K562 (cell line): ENCODE results near the gene CACNA1C. TPM values are rescaled to one million over a fixed set of nuclear protein-coding genes. Genes with fewer than 3 reads are reported as not detected.

ENCODE experiments used
- ATAC-seq: fragments of 200-7000 bp; cut with Tn5 transposase; 3 replicates; pipeline ENCODE4 v1.9.1; 2020; ENCODE audit warnings: moderate library complexity
- BruUV-seq: library from RNA; stranded (reverse); fragments of 400-500 nt; replicated peaks from 2 replicates; lab custom pipeline; 2021; lab: Mats Ljungman, UMichigan
- CTCF ChIA-PET: fragments of 300-600 bp; formaldehyde crosslinking; extraction: SDS; loops from one replicate; lab custom pipeline; 2021; ENCODE audit warnings: low intra/inter-chr PET ratio; lab: Yijun Ruan, JAX
- POLR2A ChIA-PET: fragments of 300-600, 350-650 bp; sonication (Branson Sonifier 250); formaldehyde crosslinking; extraction: SDS; loops from one replicate; lab custom pipeline; 2021; ENCODE audit warnings: antibody characterized with exemption, inconsistent platforms; lab: Yijun Ruan, JAX
- DNase-seq, 4 experiments: peaks; one replicate each; pipeline versions ENCODE4 v3.0.0 to v3.0.0-alpha.2; 2011 to 2018; ENCODE audit warnings: low spot score in 3 of 4, mixed read lengths in 3 of 4; ENCODE audit errors: extremely low read depth in 1 of 4
- FAIRE-seq: peaks from 2 replicates; lab custom pipeline; 2011; peaks lifted over from hg19 to GRCh38; lab: Jason Lieb, UNC
- H2AFZ ChIP-seq: 2 replicates; pipeline ENCODE4 v1.6.0; 2011; ENCODE audit warnings: low read depth, low read length, control low read depth, inconsistent platforms
- H3K27ac ChIP-seq: fragments of 200-600 bp; 3 replicates; pipeline ENCODE4 v1.8.0; 2011; ENCODE audit warnings: low read depth, mild to moderate bottlenecking, control low read depth, inconsistent platforms, low read length, moderate library complexity, mixed read lengths; ENCODE audit errors: extremely low read depth
- H3K27me3 ChIP-seq, 2 experiments: fragments of 300-600 bp in 1 of 2; 2 replicates in 1 of 2; 3 replicates in 1 of 2; pipeline versions ENCODE4 v1.6.0 to v1.8.0; 2011; ENCODE audit warnings: inconsistent platforms in 2 of 2, low read length in 2 of 2, mild to moderate bottlenecking in 1 of 2, mixed read lengths in 1 of 2, moderate library complexity in 1 of 2; ENCODE audit not compliant: control insufficient read depth in 2 of 2, insufficient read depth in 2 of 2
- H3K36me3 ChIP-seq: fragments of 300-600 bp; 3 replicates; pipeline ENCODE4 v1.8.0; 2011; ENCODE audit warnings: mild to moderate bottlenecking, low read length, inconsistent platforms; ENCODE audit not compliant: control insufficient read depth, insufficient read depth
- H3K4me1 ChIP-seq, 2 experiments: fragments of 200-600 bp in 1 of 2; replicated peaks in 1 of 2; 2 replicates in 1 of 2; 3 replicates in 1 of 2; pipeline versions ENCODE4 v1.5.1 to v1.8.0; 2011; ENCODE audit warnings: inconsistent platforms in 2 of 2, low read length in 2 of 2, mild to moderate bottlenecking in 1 of 2, mixed read lengths in 1 of 2, moderate library complexity in 1 of 2; ENCODE audit not compliant: control insufficient read depth in 2 of 2, insufficient read depth in 2 of 2
- H3K4me2 ChIP-seq: 2 replicates; pipeline ENCODE4 v1.6.1; 2011; ENCODE audit warnings: low read length, control low read depth, inconsistent platforms, mixed read lengths; ENCODE audit not compliant: insufficient read depth
- H3K4me3 ChIP-seq: fragments of 200-600 bp; sonication (generic), shearing (Covaris generic); 2 replicates; pipeline ENCODE4 v1.5.1; 2016; ENCODE audit warnings: control low read depth, inconsistent platforms
- H3K79me2 ChIP-seq: fragments of 200-600 bp; 3 replicates; pipeline ENCODE4 v1.8.0; 2011; ENCODE audit warnings: low read length, inconsistent platforms; ENCODE audit not compliant: control insufficient read depth, insufficient read depth
- H3K9ac ChIP-seq, 2 experiments: 2 replicates each; pipeline versions ENCODE4 v1.6.0 to v1.6.1; 2011; ENCODE audit warnings: low read depth in 2 of 2, low read length in 2 of 2, control low read depth in 1 of 2, inconsistent platforms in 1 of 2, mild to moderate bottlenecking in 1 of 2, mixed read lengths in 1 of 2; ENCODE audit not compliant: insufficient read depth in 1 of 2
- H3K9me1 ChIP-seq: one replicate; pipeline ENCODE4 v1.6.0; 2011; ENCODE audit warnings: inconsistent platforms, mild to moderate bottlenecking, low read length, moderate library complexity; ENCODE audit not compliant: control insufficient read depth, insufficient read depth
- H3K9me3 ChIP-seq: replicated peaks from 2 replicates; pipeline ENCODE4 v1.5.1; 2011; ENCODE audit warnings: low read depth, low read length, inconsistent platforms; ENCODE audit not compliant: control insufficient read depth, insufficient read depth
- H4K20me1 ChIP-seq: replicated peaks from 2 replicates; pipeline ENCODE4 v1.6.1; 2011; ENCODE audit warnings: low read length, inconsistent platforms, mixed read lengths; ENCODE audit not compliant: control insufficient read depth, insufficient read depth
- GABPB1 ChIP-seq: sonication (generic); formaldehyde crosslinking; IDR thresholded peaks from 2 replicates; pipeline ENCODE4 v1.8.0; 2022; ENCODE audit warnings: mild to moderate bottlenecking, missing genetic modification reagents
- HCFC1 ChIP-seq: IDR thresholded peaks from 2 replicates; pipeline ENCODE4 v1.6.1; 2012; ENCODE audit warnings: low read depth, low read length, improper control_type of control experiment
- JUNB ChIP-seq: fragments of 450-650 bp; formaldehyde crosslinking; conservative IDR thresholded peaks from 2 replicates; pipeline ENCODE4 v1.4.0; 2020; ENCODE audit warnings: mild to moderate bottlenecking
- MAFG ChIP-seq: fragments of 450-650 bp; conservative IDR thresholded peaks from 2 replicates; pipeline ENCODE4 v1.6.1; 2016; ENCODE audit warnings: missing genetic modification characterization, missing compliant biosample characterization
- MCM2 ChIP-seq: fragments of 450-650 bp; IDR thresholded peaks from 2 replicates; pipeline ENCODE4 v1.6.1; 2017; ENCODE audit warnings: low read depth, mild to moderate bottlenecking
- NCOA1 ChIP-seq: fragments of 450-650 bp; IDR thresholded peaks from 2 replicates; pipeline ENCODE4 v1.6.1; 2016; ENCODE audit warnings: low read depth
- NONO ChIP-seq, 2 experiments: fragments of 200-400 bp in 1 of 2; fragments of 450-650 bp in 1 of 2; formaldehyde crosslinking in 1 of 2; IDR thresholded peaks; 2 replicates each; pipeline ENCODE4 v1.6.1; 2017; ENCODE audit warnings: low read depth in 2 of 2, mild to moderate bottlenecking in 2 of 2, moderate library complexity in 2 of 2, low read length in 1 of 2
- RBM39 ChIP-seq: fragments of 200-400 bp; formaldehyde crosslinking; optimal IDR thresholded peaks from 2 replicates; pipeline ENCODE3; 2018; ENCODE audit warnings: low read depth, low read length
- SNRNP70 ChIP-seq: fragments of 200-400 bp; formaldehyde crosslinking; optimal IDR thresholded peaks from 2 replicates; pipeline ENCODE3; 2017; ENCODE audit warnings: low read depth, low read length
- TBP ChIP-seq: optimal IDR thresholded peaks from 2 replicates; pipeline ENCODE3; 2011; ENCODE audit warnings: low read depth, low read length, improper control_type of control experiment
- XRCC4 ChIP-seq: IDR thresholded peaks from one replicate; pipeline ENCODE4 v1.6.1; 2011; ENCODE audit not compliant: insufficient read depth, insufficient read length; ENCODE audit errors: extremely low read depth
- WGBS: fragments of 100-300 bp; shearing (Covaris generic); methylation state at CpG from one replicate; pipeline ENCODE4 v1.1.6; 2016; ENCODE audit warnings: low coverage, mixed read lengths; ENCODE audit not compliant: insufficient coverage; ENCODE audit errors: missing lambda C conversion rate; 5-methylcytosine and 5-hydroxymethylcytosine counted together
- in situ Hi-C: fragments of 300-500 bp; cut with MboI; formaldehyde crosslinking; loops from 4 replicates; pipeline ENCODE4 v1.15.0; 2018; ENCODE audit warnings: inconsistent platforms, mixed read lengths
- intact Hi-C: fragments of 100-400 bp; cut with micrococcal nuclease; formaldehyde crosslinking; loops from 2 replicates; pipeline ENCODE4 v1.14.2; 2022
- polyA plus RNA-seq, 8 experiments: library from polyadenylated mRNA; depleted of rRNA in 4 of 8; stranded (reverse) in 5 of 8; unstranded in 3 of 8; fragments of >200 nt; fragmentation: Nextera tagmentation in 2 of 8; fragmentation: Illumina TruSeq in 1 of 8; extraction: Ambion mirVana in 2 of 8; extraction: Trizol in 1 of 8; gene quantifications; 2 replicates each; pipeline versions ENCODE4 v1.2.1 to v1.2.3, GENCODE V29; 2011 to 2014; ENCODE audit warnings: inconsistent platforms in 1 of 8, missing spikeins in 1 of 8
- total RNA-seq, 7 experiments: library from RNA; depleted of rRNA in 6 of 7; stranded (reverse); fragments of >200 nt in 6 of 7; fragmentation: Illumina TruSeq in 2 of 7; extraction: Trizol in 2 of 7; gene quantifications; 2 replicates each; pipeline versions ENCODE4 v1.2.1 to v1.2.3, GENCODE V29; 2011 to 2021; ENCODE audit warnings: low replicate concordance in 1 of 7
- TF ChIP-seq, protein P1 (sequence below): IDR thresholded peaks from 2 replicates; pipeline ENCODE4 v1.6.1; 2016; ENCODE audit warnings: missing genetic modification characterization, missing compliant biosample characterization

Gene CACNA1C
- total and polyA plus RNA-seq, 9 of the 15 experiments (the other 6 are each of a cell fraction or from before 2014, with no cell fraction given): not detected

GRCh38 chr12:2479851-2480535, 427.2 kb downstream of the CACNA1C start (continued):
- TF ChIP-seq TBP: no peak
- no peak for TF ChIP-seq NONO (IDR thresholded peaks at IDR 0.05; ENCODE audit: low read depth in 2 of 2, low read length in 1 of 2)
- no peak for TF ChIP-seq NCOA1
- no peak for TF ChIP-seq HCFC1
- TF ChIP-seq RBM39: no peak
- no peak for TF ChIP-seq SNRNP70
- no peak for TF ChIP-seq XRCC4
- no peak for TF ChIP-seq MAFG (tag)

- Histone ChIP-seq H3K9me1 (no peaks in the 10 kb centered on the region), H3K9ac (no peak overlapping the region), H3K27me3 (peaks cover 0 to 17% of the 10 kb centered on the region in 2 experiments; a peak in 3 of 5 replicates), H3K4me3 (no peak overlapping the region), H3K4me1 (no peaks in the 10 kb centered on the region), H4K20me1 (no peaks in the 10 kb centered on the region), H3K36me3 (no peaks in the 10 kb centered on the region), H3K27ac (no peak overlapping the region), H3K9me3 (no peaks in the 10 kb centered on the region), H2AFZ (no peak overlapping the region), H3K79me2 (no peaks in the 10 kb centered on the region), H3K4me2 (no peak overlapping the region)
- DNase-seq: no peak
- CTCF ChIA-PET: no interaction called here
- POLR2A ChIA-PET: no interaction called here
- intact Hi-C loops (no loop called here), in situ Hi-C loops (no loop called here)
- FAIRE-seq: no peak
- TF ChIP-seq, protein P1, sequence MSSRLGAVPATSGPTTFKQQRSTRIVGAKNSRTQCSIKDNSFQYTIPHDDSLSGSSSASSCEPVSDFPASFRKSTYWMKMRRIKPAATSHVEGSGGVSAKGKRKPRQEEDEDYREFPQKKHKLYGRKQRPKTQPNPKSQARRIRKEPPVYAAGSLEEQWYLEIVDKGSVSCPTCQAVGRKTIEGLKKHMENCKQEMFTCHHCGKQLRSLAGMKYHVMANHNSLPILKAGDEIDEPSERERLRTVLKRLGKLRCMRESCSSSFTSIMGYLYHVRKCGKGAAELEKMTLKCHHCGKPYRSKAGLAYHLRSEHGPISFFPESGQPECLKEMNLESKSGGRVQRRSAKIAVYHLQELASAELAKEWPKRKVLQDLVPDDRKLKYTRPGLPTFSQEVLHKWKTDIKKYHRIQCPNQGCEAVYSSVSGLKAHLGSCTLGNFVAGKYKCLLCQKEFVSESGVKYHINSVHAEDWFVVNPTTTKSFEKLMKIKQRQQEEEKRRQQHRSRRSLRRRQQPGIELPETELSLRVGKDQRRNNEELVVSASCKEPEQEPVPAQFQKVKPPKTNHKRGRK (tag): no peak
- TF ChIP-seq GABPB1 (CRISPR knock-in tag): no peak
- no peak for TF ChIP-seq MCM2
- no peak for TF ChIP-seq JUNB (CRISPR knock-in tag)
- BruUV-seq: no TSS peak
- 3% methylated on average over 6 of the region's 8 CpGs for WGBS
- no peak for ATAC-seq
These were observed 428.6 kb downstream of the CACNA1C start for GRCh38 chr12:2481346-2481745.
